ENCODE results near the gene PRR32.
A peak's percentile ranks its signal among the peaks of the same experiment; 100 is the strongest.
"Not testable (repeated sequence)": the region's sequence is repeated elsewhere in the genome, so short reads cannot be mapped to it uniquely, and the experiment has no call there.

The PRR32 gene

DNA sequence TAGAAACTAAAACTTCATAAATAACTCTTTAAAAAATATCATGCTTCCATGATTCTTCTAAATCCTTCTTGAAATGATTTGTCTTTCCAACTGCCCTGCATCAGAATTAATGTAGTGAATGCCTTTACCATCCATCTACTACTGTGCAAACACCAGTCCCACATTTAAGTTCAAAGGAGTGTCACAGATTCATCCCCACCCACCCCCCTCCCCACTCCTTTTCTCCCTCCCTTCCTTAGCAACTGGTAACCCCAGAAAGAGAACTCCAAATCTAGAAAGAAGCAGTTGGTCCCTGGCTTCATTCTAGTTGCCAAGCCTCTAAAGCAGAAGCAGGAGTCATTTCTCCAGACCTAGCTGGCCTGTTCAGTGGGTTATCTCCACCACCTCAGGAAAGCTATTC, at the start of gene PRR32:
Gene PRR32, plus strand, starts transcription at position 301 of the 400 bp plus-strand sequence. CDS start 115 bp downstream, outside the sequence.
- no peak for DNase-seq

GRCh38 chrX:126770179-126770578, 49.4 kb upstream of the PRR32 start:
- peak; percentile 5 for DNase-seq

GRCh38 chrX:126785539-126785938, 34.0 kb upstream of the PRR32 start:
- DNase-seq = no peak

- no peak for DNase-seq
These were observed 20.5 kb upstream of the PRR32 start for GRCh38 chrX:126799059-126799458.

DNA sequence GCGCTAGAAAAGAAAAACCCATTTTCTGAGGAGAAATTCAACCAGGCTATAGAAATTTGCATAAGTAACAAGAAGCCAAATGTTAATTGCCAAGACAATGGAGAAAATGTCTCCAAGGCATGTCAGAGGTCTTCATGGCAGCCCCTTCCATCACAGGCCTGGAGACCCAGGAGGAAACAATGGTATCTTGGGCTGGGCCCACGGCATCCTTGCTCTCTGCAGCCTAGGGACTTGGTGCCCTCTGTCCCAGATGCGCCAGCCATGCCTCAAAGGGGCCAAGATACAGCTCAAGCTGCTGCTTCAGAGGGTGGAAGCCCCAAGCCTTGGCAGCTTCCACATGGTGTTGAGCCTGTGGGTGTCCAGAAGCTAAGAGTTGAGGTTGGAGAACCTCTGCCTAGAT, 12.7 kb upstream of the PRR32 start:
- DNase-seq = not testable (repeated sequence)

DNA sequence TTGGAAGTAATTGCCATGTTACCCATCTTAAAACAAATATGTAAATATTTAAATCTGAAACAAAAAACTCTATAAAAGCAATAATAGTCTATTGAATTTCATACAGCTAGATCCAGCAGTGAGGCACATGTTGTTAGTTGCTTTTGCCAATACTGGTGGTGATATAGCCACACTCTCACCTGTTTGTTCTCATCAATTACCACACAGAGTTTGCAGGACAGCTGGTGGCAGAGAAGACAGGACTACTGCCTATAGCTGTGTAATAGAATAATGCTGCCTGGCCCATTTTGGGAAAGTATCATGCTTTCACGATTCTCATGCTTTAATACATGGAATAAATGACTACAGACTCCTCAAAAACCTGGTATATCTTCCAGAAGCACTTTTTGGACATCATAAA, 3.7 kb upstream of the PRR32 start:
- DNase-seq = no peak

GRCh38 chrX:126820700-126821420, 1.3 kb downstream of the PRR32 start:
- DNase-seq = no peak

GRCh38 chrX:126824338-126825007, 4.9 kb downstream of the PRR32 start:
- no peak for DNase-seq

- no peak for DNase-seq
These were observed 6.2 kb downstream of the PRR32 start for GRCh38 chrX:126825566-126826193.

GRCh38 chrX:126836186-126836585, 16.7 kb downstream of the PRR32 start:
- no peak for DNase-seq

GRCh38 chrX:126847143-126847542, 27.6 kb downstream of the PRR32 start:
- no peak for DNase-seq

DNA sequence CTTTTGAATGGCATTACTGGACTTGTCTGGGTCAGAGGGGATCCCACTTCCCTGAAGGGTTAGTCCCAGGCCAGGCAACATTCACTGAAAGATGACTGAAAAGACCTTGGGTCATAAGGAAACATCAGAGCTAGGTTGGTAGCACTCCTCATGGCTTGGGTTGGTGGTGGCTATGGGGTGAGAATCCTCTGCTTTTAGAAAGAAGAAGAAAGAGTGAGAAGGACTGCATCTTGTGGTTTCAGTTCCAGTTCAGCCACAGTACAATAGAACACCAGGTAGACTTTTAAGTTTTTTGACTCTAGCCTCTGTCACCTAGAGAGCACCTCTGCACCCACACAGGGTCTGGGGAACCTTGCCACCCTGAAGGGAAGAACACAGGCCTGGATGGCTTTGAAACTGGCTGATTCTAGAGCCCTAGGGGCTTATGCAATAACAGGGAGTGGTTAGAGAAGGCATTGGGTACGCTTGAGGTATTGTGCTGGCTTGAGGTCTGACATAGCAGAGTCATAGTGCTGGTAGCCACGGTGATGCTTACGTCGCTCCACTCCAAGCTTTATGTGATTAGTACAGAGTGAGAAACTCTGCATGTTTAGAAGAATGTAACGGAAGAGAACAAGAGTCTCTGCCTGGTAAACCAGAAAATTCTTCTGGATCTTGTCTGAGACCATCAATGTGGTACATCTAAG, 36.5 kb downstream of the PRR32 start:
- no peak for DNase-seq

Data from NCI-H2081 treated with DMSO at 0.1 percent for 48 hours (cell line).